ENCODE results near the gene TEX38. TPM values are rescaled to one million over a fixed set of nuclear protein-coding genes. Genes with fewer than 3 reads are reported as not detected.

The TEX38 gene
- total RNA-seq, 1 experiment from 2014 or later, result 0.17 TPM

GRCh38 chr1:46718727-46719622 is 47.3 kb downstream of the TEX38 start, which contains the start of gene EFCAB14 (continued):
- TF ChIP-seq PRDM15 (CRISPR knock-in tag; IDR thresholded peaks at IDR 0.05), result peak; percentile 92
- TF ChIP-seq, protein P1, sequence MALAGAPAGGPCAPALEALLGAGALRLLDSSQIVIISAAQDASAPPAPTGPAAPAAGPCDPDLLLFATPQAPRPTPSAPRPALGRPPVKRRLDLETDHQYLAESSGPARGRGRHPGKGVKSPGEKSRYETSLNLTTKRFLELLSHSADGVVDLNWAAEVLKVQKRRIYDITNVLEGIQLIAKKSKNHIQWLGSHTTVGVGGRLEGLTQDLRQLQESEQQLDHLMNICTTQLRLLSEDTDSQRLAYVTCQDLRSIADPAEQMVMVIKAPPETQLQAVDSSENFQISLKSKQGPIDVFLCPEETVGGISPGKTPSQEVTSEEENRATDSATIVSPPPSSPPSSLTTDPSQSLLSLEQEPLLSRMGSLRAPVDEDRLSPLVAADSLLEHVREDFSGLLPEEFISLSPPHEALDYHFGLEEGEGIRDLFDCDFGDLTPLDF (CRISPR knock-in tag; IDR thresholded peaks at IDR 0.05), result no peak
- TF ChIP-seq ETV6 (CRISPR knock-in tag; IDR thresholded peaks at IDR 0.05), result peak; percentile 77
- TF ChIP-seq, protein P2, sequence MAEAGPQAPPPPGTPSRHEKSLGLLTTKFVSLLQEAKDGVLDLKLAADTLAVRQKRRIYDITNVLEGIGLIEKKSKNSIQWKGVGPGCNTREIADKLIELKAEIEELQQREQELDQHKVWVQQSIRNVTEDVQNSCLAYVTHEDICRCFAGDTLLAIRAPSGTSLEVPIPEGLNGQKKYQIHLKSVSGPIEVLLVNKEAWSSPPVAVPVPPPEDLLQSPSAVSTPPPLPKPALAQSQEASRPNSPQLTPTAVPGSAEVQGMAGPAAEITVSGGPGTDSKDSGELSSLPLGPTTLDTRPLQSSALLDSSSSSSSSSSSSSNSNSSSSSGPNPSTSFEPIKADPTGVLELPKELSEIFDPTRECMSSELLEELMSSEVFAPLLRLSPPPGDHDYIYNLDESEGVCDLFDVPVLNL (CRISPR knock-in tag; IDR thresholded peaks at IDR 0.05; ENCODE audit: borderline replicate concordance, low read depth), result no peak
- peak; percentile 25; the same call in 1 of the 2 replicates for TF ChIP-seq ATF6 (CRISPR knock-in tag; IDR thresholded peaks at IDR 0.05)
- peak; percentile 92 for TF ChIP-seq ZNF423 (CRISPR knock-in tag; IDR thresholded peaks at IDR 0.05)
- TF ChIP-seq, protein P3, sequence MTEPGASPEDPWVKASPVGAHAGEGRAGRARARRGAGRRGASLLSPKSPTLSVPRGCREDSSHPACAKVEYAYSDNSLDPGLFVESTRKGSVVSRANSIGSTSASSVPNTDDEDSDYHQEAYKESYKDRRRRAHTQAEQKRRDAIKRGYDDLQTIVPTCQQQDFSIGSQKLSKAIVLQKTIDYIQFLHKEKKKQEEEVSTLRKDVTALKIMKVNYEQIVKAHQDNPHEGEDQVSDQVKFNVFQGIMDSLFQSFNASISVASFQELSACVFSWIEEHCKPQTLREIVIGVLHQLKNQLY (CRISPR knock-in tag; IDR thresholded peaks at IDR 0.05), result no peak
- no peak for TF ChIP-seq FOXJ3 (CRISPR knock-in tag; IDR thresholded peaks at IDR 0.05; ENCODE audit: borderline replicate concordance)
- peak; percentile 58; the same call in 1 of the 2 replicates for TF ChIP-seq ZBTB43 (CRISPR knock-in tag; IDR thresholded peaks at IDR 0.05)
- TF ChIP-seq MYBL2 (CRISPR knock-in tag; IDR thresholded peaks at IDR 0.05), result peak; percentile 55; the same call in 1 of the 2 replicates
- TF ChIP-seq NFE2L1 (CRISPR knock-in tag; IDR thresholded peaks at IDR 0.05), result peak; percentile 62; the same call in 1 of the 2 replicates
- no peak for TF ChIP-seq ZMAT4 (CRISPR knock-in tag; IDR thresholded peaks at IDR 0.05)

GRCh38 chr1:46719689-46720088 is 48.0 kb downstream of the TEX38 start:
- Mint-ChIP-seq H3K27me3 (ENCODE audit: low read depth) (no peaks in the 10 kb centered on the region), H3K27ac (peak overlapping the region; percentile 29; the same call in 1 of the 2 replicates), H3K9me3 (no peaks in the 10 kb centered on the region), H3K4me1 (peaks cover 23% of the 10 kb centered on the region), H3K36me3 (peaks cover 17% of the 10 kb centered on the region), H3K4me3 (peak overlapping the region; percentile 95)
- ChIA-PET CTCF (interaction anchor here (0.7 to 2.6 kb wide), 5 partner anchors 16 to 273 kb away, joined by 3 to 7 read pairs (median 4); no protein-coding TSS in a partner anchor), POLR2A (interaction anchor here (2.3 kb wide), 1 partner anchor 51 kb away, joined by 9 read pairs; the partner anchor contains the start of gene ATPAF1)
- DNase-seq (ENCODE audit: low spot score) (no peak), ATAC-seq (no peak)
- TF ChIP-seq ATF3 (CRISPR knock-in tag; conservative IDR thresholded peaks at IDR 0.05), result no peak
- TF ChIP-seq JAZF1 (CRISPR knock-in tag; IDR thresholded peaks at IDR 0.05), result no peak
- TF ChIP-seq USF2 (CRISPR knock-in tag; IDR thresholded peaks at IDR 0.05), result no peak
- TF ChIP-seq ZNF232 (CRISPR knock-in tag; IDR thresholded peaks at IDR 0.05), result no peak
- no peak for TF ChIP-seq ZNF219 (CRISPR knock-in tag; IDR thresholded peaks at IDR 0.05; ENCODE audit: borderline replicate concordance)
- no peak for TF ChIP-seq NFYB (CRISPR knock-in tag; conservative IDR thresholded peaks at IDR 0.05; ENCODE audit: low read depth)
- TF ChIP-seq ZBTB43 (CRISPR knock-in tag; IDR thresholded peaks at IDR 0.05), result no peak

Data from WTC11 (cell line).